Measurements from ENCODE around the gene FTH1.

FTH1 gene

GRCh38 chr11:61925736-61926135, 41.7 kb downstream of the FTH1 start:
- TF ChIP-seq GATA3 (IDR thresholded peaks at IDR 0.05; ENCODE audit: low read depth, low read length): no peak
- TF ChIP-seq GATA2 (IDR thresholded peaks at IDR 0.05; ENCODE audit: low read depth, low read length): no peak

- TF ChIP-seq GATA3 (IDR thresholded peaks at IDR 0.05; ENCODE audit: low read depth, low read length) (no peak), GATA2 (IDR thresholded peaks at IDR 0.05; ENCODE audit: low read depth, low read length) (no peak)
Measured at GRCh38 chr11:61924064-61924455, 43.4 kb downstream of the FTH1 start.

- TF ChIP-seq GATA2 (IDR thresholded peaks at IDR 0.05; ENCODE audit: low read depth, low read length): no peak
Measured at GRCh38 chr11:61923166-61924063, 44.0 kb downstream of the FTH1 start.

- TF ChIP-seq GATA2 (IDR thresholded peaks at IDR 0.05; ENCODE audit: low read depth, low read length) (no peak), GATA3 (IDR thresholded peaks at IDR 0.05; ENCODE audit: low read depth, low read length) (no peak)
Measured at GRCh38 chr11:61922539-61922938, 44.9 kb downstream of the FTH1 start.

GRCh38 chr11:61921446-61921845, 46.0 kb downstream of the FTH1 start:
- TF ChIP-seq GATA3 (IDR thresholded peaks at IDR 0.05; ENCODE audit: low read depth, low read length) (no peak), GATA2 (IDR thresholded peaks at IDR 0.05; ENCODE audit: low read depth, low read length) (no peak)

- TF ChIP-seq GATA2 (IDR thresholded peaks at IDR 0.05; ENCODE audit: low read depth, low read length): no peak
- TF ChIP-seq GATA3 (IDR thresholded peaks at IDR 0.05; ENCODE audit: low read depth, low read length): no peak
Measured at GRCh38 chr11:61919705-61920631, 47.5 kb downstream of the FTH1 start.

- no peak for TF ChIP-seq GATA3 (IDR thresholded peaks at IDR 0.05; ENCODE audit: low read depth, low read length)
- TF ChIP-seq GATA2 (IDR thresholded peaks at IDR 0.05; ENCODE audit: low read depth, low read length): no peak
Measured at GRCh38 chr11:61918938-61919704, 48.3 kb downstream of the FTH1 start.

GRCh38 chr11:61918251-61918937, 49.0 kb downstream of the FTH1 start:
- no peak for TF ChIP-seq GATA2 (IDR thresholded peaks at IDR 0.05; ENCODE audit: low read depth, low read length)
- TF ChIP-seq GATA3 (IDR thresholded peaks at IDR 0.05; ENCODE audit: low read depth, low read length): no peak

- TF ChIP-seq GATA3 (IDR thresholded peaks at IDR 0.05; ENCODE audit: low read depth, low read length) (no peak), GATA2 (IDR thresholded peaks at IDR 0.05; ENCODE audit: low read depth, low read length) (no peak)
Measured at GRCh38 chr11:61917334-61918109, 49.9 kb downstream of the FTH1 start, which contains the start of gene RAB3IL1. TSS of gene RAB3IL1 (minus strand) at chr11:61917566. CDS start at chr11:61917367, 199 bp downstream.

GRCh38 chr11:61916737-61917333, 50.6 kb downstream of the FTH1 start:
- TF ChIP-seq GATA2 (IDR thresholded peaks at IDR 0.05; ENCODE audit: low read depth, low read length): no peak
- TF ChIP-seq GATA3 (IDR thresholded peaks at IDR 0.05; ENCODE audit: low read depth, low read length): no peak

GRCh38 chr11:61914471-61915171, 52.8 kb downstream of the FTH1 start:
- no peak for TF ChIP-seq GATA3 (IDR thresholded peaks at IDR 0.05; ENCODE audit: low read depth, low read length)
- TF ChIP-seq GATA2 (IDR thresholded peaks at IDR 0.05; ENCODE audit: low read depth, low read length): no peak

Measured in SH-SY5Y (cell line).